GM18498 (cell line): ENCODE data around the gene CHCHD5.
"Not testable (repeated sequence)": the region's sequence is repeated elsewhere in the genome, so short reads cannot be mapped to it uniquely, and the experiment has no call there.

ENCODE experiments used
- ATAC-seq: cut with Tn5 transposase; IDR thresholded peaks from one replicate; pipeline ENCODE4 v1.9.1; 2021; ENCODE audit warnings: mild to moderate bottlenecking, moderate library complexity; ENCODE audit not compliant: unreplicated experiment

CHCHD5 gene

DNA sequence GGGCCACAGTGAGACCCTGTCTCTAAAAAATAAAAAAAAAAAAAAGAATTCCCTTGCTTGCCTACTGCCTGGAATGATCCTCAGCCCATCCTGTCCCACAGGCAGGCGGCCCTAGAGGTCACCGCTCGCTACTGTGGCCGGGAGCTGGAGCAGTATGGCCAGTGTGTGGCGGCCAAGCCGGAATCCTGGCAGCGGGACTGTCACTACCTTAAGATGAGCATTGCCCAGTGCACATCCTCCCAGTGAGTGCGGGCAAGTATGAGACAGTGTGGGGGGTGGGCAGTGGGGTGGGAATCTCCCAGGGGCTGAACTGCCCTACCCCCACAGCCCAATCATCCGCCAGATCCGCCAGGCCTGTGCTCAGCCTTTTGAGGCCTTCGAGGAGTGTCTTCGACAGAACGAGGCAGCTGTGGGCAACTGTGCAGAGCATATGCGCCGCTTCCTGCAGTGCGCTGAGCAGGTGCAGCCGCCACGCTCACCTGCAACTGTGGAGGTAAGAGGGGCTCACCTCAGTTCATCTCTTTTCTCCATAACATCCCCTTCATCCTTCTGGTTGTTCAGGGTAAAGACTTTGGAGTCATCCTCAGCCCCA is 1.6 kb downstream of the CHCHD5 start:
- no peak for ATAC-seq

DNA sequence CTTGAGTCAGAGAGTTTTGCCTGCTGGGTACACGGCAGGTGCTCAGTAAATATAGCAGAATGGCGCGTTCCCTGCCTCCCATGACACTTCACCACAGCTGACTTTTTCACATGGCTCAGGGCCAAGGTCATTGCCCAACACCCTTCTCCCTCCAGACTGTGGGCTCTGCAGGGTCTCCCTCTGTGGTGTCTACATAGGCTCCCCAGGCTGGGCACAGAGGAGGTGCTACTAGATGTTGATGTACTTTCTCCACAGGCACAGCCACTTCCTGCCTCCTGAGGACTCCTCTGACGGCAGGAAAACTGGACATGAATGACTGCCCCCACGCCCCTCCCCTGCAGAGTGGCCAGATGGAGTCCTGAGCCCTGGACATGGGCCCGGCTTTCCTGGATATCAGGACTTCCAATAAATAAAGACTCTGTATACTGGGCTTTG is 4.2 kb downstream of the CHCHD5 start:
- ATAC-seq, result no peak

DNA sequence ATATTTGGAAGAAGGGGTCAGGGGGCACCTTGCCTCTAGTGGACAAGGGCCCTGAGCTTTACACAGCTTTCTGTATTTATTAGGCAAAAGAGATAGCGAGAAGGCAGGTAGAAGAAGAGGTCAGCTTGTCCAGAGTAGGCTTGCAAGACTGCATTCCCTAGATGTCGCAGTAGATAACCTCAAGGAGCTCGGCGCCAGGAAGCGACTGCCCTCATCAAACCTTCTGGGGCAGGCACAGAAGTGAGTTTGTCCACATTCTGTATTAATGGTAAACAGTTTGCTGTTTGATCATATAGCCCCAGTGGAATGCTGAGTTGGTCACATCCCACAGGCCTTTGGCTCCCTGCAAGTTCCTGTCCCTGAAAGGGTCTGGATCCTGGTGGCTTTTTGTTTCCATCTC is 7.0 kb downstream of the CHCHD5 start:
- ATAC-seq, result no peak

DNA sequence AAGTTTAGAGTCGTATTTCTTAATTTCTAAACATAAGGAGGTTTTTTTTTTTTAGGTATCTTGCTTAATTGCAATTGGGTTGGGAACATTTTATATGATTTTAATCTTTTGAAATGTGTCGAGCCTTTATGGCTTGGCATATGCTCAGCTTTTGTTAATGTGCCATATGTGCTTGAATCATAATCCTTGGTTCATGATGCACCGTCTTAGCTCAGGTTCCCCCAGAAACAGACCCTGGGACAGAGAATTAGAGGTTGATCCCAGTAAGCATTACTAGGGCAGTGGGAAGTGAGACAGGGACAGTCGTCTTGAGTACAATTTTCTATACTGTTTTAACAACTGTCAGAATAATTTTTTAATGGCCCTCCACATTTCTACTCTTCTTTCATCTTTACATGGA is 9.3 kb downstream of the CHCHD5 start:
- ATAC-seq, result no peak

DNA sequence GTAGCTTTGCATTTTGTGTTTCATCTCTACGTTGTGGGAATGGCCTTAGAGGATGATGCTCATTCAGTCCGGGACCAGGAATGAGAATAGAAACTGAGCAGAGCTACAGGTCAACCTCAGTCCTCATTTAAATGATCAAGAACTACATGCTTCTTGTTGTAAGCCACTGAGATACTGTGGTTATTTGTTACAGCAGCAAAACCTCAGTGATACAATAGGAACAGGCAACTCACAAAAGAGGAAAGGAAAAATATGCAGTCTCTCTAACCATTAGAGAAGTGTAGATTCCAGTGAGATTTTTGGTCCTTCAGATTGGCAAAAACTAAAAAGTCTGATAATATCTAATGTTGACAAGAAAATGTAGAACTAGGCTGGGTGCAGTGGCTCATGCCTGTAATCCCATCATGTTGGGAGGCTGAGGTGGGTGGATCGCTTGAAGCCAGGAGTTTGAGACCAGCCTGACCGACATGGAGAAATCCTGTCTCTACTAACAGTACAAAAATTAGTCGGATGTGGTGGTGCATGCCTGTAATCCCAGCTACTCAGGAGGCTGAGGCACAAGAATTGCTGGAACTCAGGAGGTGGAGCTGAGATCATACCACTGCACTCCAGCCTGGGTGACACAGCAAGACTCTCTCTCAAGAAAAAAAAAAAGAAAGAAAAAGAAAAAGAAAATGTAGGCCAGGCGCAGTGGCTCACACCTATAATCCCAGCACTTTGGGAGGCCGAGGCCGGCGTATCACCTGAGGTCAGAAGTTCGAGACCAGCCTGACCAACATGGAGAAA is 13.3 kb downstream of the CHCHD5 start:
- ATAC-seq, result no peak

DNA sequence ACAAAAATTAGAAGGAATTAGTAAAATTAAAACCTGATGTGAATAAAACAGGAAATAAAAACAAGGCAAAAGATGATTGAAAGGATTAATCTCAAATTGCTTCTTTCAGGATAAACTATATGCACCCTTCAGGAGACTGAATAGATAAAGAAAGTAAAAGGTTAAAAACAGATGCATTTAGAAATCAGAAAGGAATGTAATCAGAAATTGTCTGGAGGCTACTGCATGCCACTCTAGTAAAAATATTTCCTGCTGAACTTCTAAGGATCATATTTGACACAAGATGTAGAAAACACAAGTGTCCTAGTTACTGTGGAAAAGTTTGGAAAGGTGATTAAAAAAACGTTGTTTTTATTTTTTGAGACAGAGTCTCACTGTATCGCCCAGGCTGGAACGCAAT is 16.2 kb downstream of the CHCHD5 start:
- no peak for ATAC-seq

DNA sequence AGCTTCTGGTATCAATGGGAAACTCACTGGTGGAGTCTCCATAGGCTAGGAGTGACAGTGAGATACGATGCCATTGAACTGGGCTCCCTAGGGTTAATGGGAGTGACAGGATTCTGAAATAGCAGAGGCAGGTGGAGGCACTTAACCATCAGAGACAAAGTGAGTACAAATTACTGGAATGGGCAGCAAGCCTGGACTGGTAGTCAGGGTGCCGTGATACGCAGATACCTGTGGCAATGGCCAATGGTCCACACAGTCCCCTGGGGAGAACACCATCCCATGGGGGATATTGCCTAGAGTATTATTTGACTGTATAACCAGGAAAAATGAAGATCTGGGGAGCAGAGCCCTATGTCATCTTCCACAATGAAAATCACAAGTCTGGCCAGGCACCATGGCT is 17.3 kb downstream of the CHCHD5 start:
- no peak for ATAC-seq

DNA sequence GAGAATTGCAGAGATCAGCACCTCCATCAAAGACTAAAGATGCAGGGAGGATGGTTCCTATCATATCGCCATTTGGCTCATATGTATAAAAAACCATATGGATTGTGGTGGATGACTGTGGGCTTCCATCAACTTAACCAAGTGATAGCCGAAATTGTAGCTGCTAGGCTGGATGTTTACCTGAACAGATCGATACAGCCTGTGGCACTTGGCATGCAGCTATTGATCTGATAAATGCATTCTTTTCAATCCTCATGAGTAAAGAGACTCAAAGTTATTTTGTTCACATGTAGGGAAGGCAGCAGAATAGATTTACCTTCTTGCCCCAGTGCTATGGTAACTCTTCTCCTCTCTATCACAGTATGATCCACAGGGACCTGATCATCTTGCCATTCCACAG is 18.5 kb downstream of the CHCHD5 start:
- ATAC-seq, result no peak

DNA sequence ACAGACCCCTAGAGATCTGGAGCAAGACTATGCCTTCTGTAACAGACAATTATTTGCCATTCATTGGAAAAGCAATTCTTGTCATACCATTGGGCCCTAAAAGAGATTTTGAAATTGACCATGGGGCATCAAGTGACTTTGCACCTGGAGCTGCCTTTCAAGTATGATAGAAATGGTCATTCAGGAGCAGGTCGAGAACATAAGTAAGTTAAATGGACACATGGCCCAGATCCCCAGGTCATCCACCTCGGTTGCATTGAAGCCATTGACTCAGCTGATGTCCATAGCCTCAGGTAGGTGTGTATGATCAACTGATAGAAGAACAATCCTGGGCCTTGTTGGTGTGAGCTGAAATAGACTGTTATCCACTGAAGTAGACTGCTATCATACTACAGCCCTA is 19.3 kb downstream of the CHCHD5 start:
- ATAC-seq, result no peak

DNA sequence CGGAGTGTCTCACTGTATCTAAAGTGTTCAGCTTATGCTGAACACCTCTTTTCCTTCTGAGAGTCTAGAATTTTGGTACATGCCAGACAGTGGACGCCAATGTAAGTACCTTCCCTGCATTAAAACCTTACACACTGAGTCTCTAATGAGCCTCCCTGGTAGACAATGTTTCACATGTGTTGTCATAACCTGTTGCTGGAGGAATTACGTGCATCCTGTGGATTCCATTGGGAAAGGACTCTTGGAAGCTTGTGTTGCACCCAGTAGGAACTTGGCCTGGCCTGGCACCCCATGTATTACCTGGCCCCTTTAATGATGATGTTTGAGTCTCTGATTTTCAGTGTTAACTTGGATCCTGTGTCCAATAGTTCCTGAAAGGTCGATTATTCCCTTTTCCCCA is 20.5 kb downstream of the CHCHD5 start:
- ATAC-seq, result no peak

DNA sequence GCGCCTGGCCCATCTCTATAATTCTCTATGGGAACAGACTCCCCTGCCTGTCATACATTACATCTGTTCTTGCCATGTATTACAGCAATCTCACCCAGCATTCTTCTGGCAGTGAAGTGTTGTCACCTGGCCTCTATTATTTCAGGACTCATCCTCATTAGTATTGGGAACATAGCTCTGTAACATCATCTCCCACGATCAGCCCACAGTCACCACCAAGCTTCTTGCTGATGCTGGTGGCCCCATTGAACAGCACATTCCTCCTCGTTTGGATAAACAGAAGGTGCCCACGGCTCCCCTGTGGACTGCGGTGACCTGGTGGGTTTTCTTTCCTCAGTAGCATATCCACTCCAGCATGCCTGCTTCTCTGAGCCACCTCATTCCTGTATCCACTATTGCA is 21.5 kb downstream of the CHCHD5 start:
- ATAC-seq, result no peak

DNA sequence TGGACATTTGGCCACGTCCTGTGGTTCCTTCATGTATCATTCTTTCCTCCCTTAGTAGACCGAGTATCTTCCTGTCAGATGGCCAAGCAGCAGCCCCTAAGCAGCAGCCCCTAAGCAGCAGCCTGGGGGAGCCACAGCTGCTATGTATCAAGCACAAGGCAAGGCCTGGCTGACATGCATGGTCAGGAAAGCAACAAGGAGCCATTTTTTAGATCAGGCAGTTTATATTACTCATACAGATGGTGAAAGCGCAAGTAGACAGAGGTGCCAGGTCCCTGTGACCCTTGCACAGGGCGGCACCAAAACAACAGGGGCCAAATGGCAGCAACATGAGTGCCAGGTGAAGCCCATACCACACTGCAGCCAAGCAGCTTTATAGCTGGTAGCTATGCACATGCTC is 22.1 kb downstream of the CHCHD5 start:
- no peak for ATAC-seq

DNA sequence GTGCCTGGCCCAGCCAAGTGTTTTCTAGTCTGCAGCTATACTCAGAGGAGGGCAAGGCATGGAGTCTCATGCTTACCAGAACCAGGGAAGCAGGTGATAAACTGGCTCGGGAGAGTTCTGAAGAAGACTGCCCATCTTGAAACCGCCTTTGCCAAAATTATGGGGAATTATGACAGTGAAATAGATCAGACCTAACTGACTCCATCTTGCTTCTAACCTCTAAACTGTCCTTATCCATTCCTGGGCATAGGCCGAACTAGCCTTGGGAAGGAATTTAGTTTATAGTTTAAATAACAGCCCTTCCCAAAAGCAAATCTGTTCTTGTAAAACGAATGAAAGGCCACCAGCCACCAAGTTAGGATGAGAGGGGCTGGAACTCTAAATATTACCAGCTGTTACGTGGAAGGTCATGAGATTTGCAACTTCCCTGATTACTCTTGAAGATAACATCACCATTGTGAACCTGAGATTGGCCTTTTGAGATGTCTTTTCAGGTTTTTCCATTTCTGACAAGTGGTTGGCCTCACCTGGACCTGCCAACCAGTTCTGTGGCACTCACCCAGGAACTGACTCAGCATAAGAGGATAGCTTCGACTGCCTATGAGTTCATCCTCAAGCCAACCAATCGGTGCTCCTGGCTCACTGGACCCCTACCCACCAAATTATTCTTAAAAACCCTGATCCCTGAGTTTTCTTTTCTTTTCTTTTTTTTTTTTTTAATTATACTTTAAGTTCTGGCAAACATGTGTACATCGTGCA is 23.4 kb downstream of the CHCHD5 start:
- no peak for ATAC-seq

DNA sequence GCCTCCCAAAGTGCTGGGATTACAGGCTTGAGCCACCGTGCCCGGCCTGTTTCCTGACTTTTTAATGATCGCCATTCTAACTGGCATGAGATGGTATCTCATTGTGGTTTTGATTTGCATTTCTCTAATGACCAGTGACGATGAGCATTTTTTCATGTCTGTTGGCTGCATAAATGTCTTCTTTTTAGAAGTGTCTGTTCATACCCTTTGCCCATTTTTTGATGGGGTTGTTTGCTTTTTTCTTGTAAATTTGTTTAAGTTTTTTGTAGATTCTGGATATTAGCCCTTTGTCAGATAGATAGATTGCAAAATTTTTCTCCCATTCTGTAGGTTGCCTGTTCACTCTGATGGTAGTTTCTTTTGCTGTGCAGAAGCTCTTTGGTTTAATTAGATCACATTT is 24.9 kb downstream of the CHCHD5 start:
- not testable (repeated sequence) for ATAC-seq

DNA sequence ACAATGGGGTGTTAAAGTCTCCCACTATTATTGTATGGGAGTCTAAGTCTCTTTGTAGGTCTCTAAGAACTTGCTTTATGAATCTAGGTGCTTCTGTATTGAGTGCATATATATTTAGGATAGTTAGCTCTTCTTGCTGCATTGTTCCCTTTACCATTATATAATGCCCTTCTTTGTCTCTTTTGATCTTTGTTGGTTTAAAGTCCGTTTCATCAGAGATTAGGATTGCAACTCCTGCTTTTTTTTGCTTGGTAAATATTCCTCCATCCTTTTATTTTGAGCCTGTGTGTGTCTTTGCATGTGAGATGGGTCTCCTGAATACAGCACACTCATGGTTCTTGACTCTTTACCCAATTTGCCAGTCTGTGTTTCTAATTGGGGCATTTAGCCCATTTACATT is 27.9 kb downstream of the CHCHD5 start:
- not testable (repeated sequence) for ATAC-seq

DNA sequence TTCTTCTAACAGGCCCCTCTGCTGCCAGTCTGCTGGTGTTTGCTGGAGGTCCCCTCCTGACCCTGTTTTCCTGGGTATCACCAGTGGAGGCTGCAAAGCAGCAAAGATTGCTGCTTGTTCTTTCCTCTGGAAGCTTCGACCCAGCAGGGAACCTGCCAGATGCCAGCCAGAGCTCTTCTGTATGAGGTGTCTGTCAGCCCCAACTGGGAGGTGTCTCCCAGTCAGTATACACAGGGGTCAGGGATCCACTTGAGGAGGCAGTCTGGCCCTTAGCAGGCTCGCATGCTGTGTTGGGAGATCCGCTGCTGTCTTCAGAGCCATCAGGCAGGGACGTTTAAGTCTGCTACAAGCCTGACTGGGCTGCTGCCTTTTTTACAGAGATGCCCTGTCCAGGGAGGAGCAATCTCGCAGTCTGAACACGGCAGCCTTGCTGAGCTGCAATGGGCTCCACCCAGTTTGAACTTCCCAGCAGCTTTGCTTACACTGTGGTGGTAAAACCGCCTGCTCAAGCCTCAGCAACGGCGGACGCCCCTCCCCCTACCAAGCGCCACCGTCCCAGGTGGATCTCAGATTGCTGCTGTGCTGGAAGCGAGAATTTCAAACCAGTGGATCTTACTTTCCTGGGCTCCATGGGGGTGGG is 29.9 kb downstream of the CHCHD5 start:
- no peak for ATAC-seq

DNA sequence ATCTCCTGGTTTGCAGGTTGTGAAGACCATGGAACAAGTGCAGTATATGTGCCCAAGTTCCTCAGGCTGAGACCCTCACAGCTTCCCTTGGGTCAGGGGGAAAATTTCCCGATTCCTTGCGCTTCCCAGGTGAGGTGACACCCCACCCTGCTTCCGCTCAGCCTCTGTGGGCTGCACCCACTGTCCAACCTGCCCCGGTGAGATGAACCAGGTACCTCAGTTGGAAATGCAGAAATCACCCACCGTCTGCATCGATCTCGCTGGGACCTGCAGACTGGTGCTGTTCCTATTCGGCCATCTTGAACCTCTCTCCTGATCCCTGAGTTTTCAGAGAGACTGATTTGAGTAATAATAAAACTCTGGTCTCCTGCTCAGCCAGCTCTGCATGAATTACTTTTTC is 30.6 kb downstream of the CHCHD5 start:
- ATAC-seq, result no peak

DNA sequence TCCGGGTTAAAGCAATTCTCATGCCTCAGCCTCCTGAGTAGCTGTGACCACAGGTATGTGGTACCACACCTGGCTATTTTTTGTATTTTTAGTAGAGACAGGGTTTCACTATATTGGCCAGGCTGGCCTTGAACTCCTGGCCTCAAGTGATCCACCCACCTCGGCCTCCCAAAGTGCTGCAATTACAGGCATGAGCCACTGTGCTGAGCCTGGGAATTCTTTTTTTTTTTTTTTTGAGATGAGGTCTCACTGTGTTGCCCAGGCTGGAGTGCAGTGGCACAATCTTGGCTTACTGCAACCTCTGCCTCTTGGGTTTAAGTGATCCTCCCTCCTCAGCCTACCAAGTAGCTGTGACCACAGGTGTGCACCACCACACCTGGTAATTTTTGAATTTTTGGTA is 31.4 kb downstream of the CHCHD5 start:
- not testable (repeated sequence) for ATAC-seq

DNA sequence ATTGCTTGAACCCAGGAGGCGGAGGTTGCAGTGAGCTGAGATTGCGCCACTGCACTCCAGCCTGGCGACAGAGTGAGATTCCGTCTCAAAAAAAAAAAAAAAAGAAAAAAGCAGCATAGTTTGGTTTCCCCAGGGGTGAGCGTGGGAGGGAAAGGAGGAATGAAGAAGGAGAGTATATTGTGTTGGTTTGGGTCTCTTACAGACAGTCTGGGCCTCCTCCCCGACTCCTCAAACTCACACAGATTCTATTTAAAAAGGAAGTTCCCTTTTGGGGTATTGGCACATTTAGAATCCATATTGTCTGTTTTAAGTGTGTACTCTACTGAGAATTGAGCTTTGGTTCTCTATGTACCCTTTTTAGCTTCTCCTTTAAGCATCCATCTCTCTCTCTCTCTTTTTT is 34.0 kb downstream of the CHCHD5 start:
- ATAC-seq, result no peak

DNA sequence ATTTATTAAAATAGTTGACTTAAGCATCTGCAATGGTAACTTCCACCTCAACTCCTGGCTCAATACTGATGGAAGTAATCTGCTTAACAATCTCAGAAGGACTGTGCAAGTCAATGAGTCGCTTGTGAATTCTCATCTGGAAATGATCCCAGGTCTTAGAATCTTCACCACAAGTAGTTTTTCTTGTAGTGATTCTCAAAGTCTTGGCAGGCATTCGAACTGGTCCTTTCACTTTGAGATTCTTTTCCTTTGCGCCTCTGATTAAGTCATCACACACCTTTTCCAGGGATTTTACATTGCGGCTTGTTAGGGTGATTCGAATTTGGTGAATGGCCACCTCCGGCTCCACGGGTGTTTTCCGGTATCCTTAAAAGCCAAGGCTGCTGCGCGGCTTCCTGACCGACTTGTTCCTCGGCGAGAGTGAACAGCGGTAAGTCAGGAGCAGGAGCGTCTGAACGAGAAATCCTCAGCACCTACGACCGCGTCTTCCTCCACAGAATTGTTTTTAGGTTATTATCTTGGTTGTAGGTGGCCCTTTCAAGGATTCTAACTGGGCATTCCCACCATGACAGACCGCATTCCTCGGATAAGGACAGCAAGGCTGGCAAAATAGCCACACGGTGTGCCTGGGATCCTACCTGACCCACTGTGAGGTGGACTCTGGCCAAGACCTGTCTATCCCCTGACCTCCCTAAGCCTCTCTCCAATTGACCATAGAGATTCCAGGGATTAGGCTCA is 37.5 kb downstream of the CHCHD5 start:
- ATAC-seq, result no peak

DNA sequence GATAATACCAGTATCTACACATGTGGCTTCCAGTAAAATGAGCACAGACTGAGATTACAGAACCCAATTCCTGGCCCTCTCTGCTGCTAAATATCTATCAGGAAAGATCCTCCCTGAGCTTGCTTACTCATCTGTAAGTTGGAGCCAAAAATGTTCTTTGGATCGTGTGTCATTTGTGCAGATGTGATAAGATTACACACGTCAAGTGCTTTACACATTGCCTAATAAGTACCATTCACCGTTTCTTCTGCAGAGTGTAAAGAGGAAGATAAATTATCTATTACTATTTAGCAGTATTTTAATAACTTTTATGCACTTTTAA is 38.1 kb downstream of the CHCHD5 start:
- ATAC-seq, result no peak
